ENCODE data around the gene NUDT3. TPM values are rescaled to one million over a fixed set of nuclear protein-coding genes. Genes with fewer than 3 reads are reported as not detected.
A peak's percentile ranks its signal among the peaks of the same experiment; 100 is the strongest.

The NUDT3 gene
- total RNA-seq, 1 experiment from 2014 or later: 18.3 TPM

- no peak for DNase-seq (ENCODE audit: low read depth)
Measured at GRCh38 chr6:34322732-34323131, 69.7 kb downstream of the NUDT3 start.

- no peak for DNase-seq (ENCODE audit: low read depth)
Measured at GRCh38 chr6:34321821-34322220, 70.6 kb downstream of the NUDT3 start.

GRCh38 chr6:34319471-34319885 is 73.0 kb downstream of the NUDT3 start:
- DNase-seq (ENCODE audit: low read depth): no peak

GRCh38 chr6:34318499-34319470 is 73.7 kb downstream of the NUDT3 start:
- no peak for DNase-seq (ENCODE audit: low read depth)

GRCh38 chr6:34317882-34318498 is 74.5 kb downstream of the NUDT3 start:
- DNase-seq (ENCODE audit: low read depth): no peak

GRCh38 chr6:34317172-34317477 is 75.3 kb downstream of the NUDT3 start:
- DNase-seq (ENCODE audit: low read depth): no peak

- DNase-seq (ENCODE audit: low read depth): no peak
Measured at GRCh38 chr6:34316431-34317171, 75.9 kb downstream of the NUDT3 start.

- no peak for DNase-seq (ENCODE audit: low read depth)
Measured at GRCh38 chr6:34315780-34316179, 76.7 kb downstream of the NUDT3 start.

GRCh38 chr6:34315256-34315655 is 77.2 kb downstream of the NUDT3 start:
- no peak for DNase-seq (ENCODE audit: low read depth)

- no peak for DNase-seq (ENCODE audit: low read depth)
Measured at GRCh38 chr6:34312259-34312658, 80.2 kb downstream of the NUDT3 start.

GRCh38 chr6:34310817-34311216 is 81.7 kb downstream of the NUDT3 start:
- DNase-seq (ENCODE audit: low read depth): no peak

GRCh38 chr6:34308483-34308882 is 84.0 kb downstream of the NUDT3 start:
- no peak for DNase-seq (ENCODE audit: low read depth)

- DNase-seq (ENCODE audit: low read depth): no peak
Measured at GRCh38 chr6:34305982-34306708, 86.3 kb downstream of the NUDT3 start.

- no peak for DNase-seq (ENCODE audit: low read depth)
Measured at GRCh38 chr6:34305497-34305896, 87.0 kb downstream of the NUDT3 start.

GRCh38 chr6:34304164-34304563 is 88.3 kb downstream of the NUDT3 start:
- no peak for DNase-seq (ENCODE audit: low read depth)

GRCh38 chr6:34302929-34303328 is 89.5 kb downstream of the NUDT3 start:
- no peak for DNase-seq (ENCODE audit: low read depth)

- peak; percentile 56 for DNase-seq (ENCODE audit: low read depth)
Measured at GRCh38 chr6:34301408-34301807, 91.1 kb downstream of the NUDT3 start.

- no peak for DNase-seq (ENCODE audit: low read depth)
Measured at GRCh38 chr6:34300332-34300751, 92.1 kb downstream of the NUDT3 start.

GRCh38 chr6:34298941-34299340 is 93.5 kb downstream of the NUDT3 start:
- DNase-seq (ENCODE audit: low read depth): no peak

- peak; percentile 44 for DNase-seq (ENCODE audit: low read depth)
Measured at GRCh38 chr6:34295721-34296120, 96.7 kb downstream of the NUDT3 start.

- DNase-seq (ENCODE audit: low read depth): no peak
Measured at GRCh38 chr6:34292954-34293353, 99.5 kb downstream of the NUDT3 start.

GRCh38 chr6:34289137-34289536 is 103.3 kb downstream of the NUDT3 start:
- DNase-seq (ENCODE audit: low read depth): no peak

All from M059J (cell line).